Measurements from ENCODE around the gene EXOC3L1.

Gene EXOC3L1

DNA sequence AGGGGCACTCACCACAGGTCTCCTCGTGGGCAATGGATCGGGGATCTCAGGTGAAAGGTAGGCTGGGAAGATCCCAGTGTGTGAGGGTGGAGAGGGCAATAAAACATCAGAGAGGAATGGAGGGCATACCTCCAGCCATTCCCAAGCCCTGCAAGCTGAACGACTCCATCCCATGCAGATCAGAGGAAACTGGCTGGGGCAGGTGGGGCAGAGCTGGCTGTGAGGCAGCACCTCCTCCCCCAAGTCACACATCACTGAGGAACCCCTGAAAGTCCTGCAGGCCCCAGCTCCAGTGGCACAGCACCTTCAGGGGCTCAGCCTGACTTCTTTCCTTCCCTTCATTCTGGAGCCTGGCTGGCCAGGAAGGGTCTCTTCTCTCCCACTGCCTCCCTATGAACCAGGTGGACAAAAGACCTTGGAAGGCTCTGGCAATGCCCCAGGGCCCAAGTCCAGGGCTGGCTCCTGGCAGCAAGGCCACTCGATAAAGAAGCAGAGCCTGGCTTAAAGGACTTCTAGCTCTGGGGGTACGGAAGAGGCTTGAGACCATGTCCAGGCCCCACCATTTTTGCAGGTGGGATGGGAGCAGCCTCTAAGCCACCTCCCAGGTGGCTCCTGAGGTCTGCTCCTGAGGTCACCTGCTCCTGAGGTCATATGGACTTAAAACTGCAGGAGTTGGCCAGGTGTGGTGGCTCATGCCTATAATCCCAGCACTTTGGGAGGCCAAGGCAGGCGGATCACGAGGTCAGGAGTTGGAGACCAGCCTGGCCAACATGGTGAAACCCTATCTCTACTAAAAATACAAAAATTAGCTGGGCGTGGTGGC, 23.5 kb upstream of the EXOC3L1 start:
- DNase-seq (ENCODE audit: low read depth): no peak
- H3K4me3 ChIP-seq (ENCODE audit: low read depth, low read length): no peak overlapping the region
- TF ChIP-seq, protein P1, sequence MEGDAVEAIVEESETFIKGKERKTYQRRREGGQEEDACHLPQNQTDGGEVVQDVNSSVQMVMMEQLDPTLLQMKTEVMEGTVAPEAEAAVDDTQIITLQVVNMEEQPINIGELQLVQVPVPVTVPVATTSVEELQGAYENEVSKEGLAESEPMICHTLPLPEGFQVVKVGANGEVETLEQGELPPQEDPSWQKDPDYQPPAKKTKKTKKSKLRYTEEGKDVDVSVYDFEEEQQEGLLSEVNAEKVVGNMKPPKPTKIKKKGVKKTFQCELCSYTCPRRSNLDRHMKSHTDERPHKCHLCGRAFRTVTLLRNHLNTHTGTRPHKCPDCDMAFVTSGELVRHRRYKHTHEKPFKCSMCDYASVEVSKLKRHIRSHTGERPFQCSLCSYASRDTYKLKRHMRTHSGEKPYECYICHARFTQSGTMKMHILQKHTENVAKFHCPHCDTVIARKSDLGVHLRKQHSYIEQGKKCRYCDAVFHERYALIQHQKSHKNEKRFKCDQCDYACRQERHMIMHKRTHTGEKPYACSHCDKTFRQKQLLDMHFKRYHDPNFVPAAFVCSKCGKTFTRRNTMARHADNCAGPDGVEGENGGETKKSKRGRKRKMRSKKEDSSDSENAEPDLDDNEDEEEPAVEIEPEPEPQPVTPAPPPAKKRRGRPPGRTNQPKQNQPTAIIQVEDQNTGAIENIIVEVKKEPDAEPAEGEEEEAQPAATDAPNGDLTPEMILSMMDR (IDR thresholded peaks at IDR 0.05; ENCODE audit: control insufficient read depth, extremely low read depth, insufficient read depth): no peak

DNA sequence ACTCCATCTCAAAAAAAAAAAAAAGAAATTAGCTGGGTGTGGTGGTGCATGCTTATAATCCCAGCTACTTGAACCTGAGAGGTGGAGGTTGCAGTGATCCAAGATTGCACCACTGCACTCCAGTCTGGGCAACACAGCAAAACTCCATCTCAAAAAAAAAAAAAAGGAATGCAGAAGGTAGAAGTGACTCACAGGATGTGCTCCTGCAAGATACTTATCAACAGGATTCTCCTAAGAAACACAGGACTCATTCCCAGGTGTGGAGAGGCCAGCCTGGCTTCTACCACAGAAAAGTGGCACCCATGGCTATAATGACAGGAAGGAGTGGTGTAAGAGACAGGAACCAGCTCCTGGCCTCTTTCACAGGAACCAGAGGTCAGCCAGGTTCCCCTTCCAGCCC, 22.8 kb upstream of the EXOC3L1 start:
- no peak overlapping the region for H3K4me3 ChIP-seq (ENCODE audit: low read depth, low read length)
- TF ChIP-seq, protein P1 (IDR thresholded peaks at IDR 0.05; ENCODE audit: control insufficient read depth, extremely low read depth, insufficient read depth): no peak
- DNase-seq (ENCODE audit: low read depth): no peak

DNA sequence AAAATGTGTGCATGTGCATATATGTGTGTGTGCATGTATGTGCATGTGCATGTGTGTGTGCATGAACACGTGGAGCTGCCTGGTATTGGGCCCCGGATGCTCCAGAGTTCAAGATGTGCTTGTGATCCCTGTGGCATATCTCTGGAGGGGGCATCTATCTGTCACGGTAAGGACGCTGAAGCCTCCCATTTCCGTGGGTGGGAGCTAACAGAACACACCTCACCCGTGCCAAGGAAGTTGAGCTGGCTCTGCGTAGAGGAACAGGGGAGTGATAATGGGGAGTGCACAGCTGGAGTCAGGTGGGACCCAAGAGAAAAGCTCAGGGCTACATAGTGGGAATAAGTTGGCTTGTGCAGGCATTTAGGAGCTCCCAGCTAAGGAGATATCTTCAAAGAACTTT, 21.7 kb upstream of the EXOC3L1 start:
- TF ChIP-seq, protein P1 (IDR thresholded peaks at IDR 0.05; ENCODE audit: control insufficient read depth, extremely low read depth, insufficient read depth): no peak
- H3K4me3 ChIP-seq (ENCODE audit: low read depth, low read length): no peak overlapping the region
- no peak for DNase-seq (ENCODE audit: low read depth)

DNA sequence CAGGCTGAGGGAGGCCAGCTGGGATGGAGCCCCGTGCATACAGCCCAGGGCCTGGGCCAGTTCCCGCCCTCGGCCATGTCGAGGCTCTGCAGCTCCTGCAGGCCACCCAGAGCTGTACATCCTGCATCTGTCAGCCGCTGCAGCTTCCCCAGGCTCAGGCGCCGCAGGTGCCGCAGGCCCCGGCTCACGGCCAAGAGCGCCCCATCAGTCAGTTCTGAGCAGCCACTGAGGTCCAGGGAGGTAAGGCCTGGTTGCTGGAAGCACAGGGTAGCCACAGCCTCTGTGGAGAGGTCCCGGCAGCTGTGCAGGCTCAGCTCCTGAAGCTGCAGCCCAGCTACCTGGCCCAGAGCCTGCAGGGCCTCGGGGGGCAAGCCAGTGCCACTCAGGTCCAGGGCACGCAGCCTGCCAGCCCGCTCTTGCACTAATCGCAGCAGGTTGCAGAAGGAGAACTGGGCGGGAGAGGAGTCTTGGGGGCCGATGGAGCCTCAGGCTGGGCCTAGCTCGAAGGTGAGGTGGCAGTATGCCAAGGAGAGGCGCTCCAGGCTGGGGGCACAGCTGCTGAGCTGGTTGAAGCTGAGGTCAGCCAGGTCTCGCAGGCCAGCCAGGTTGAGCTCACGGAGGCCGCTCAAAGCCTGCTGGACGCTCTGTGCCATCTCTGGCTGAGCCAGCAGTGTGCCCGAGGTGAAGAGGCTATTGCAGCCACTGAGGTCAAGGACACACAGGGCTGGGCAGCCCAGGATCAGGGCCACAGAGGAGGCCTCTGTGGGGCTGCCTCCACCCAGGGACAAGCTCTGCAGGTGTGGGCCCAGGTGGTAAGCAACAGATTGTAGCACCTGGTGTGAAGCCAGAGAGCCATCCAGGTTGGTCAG, 20.4 kb upstream of the EXOC3L1 start:
- TF ChIP-seq, protein P1 (IDR thresholded peaks at IDR 0.05; ENCODE audit: control insufficient read depth, extremely low read depth, insufficient read depth): no peak
- no peak overlapping the region for H3K4me3 ChIP-seq (ENCODE audit: low read depth, low read length)
- DNase-seq (ENCODE audit: low read depth): no peak

DNA sequence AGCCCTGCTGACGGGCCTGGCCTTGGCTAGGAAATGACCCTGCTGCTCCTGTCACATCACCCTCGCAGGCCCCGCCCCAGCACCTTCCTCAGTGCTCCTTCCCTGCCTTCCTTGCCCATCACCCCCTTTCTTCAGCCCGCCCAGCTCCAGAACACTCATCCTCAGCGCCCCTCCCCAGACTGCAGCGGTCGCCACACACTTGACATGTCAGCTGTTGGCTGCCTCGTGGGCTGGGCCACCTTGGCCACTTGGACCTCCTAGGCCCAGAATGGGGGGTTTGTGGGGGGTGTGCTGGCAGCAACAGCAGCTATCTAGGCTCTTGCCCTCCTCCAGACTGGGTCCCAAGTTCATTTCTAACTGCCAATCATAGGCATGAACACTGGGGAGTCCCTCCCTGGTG, 19.6 kb upstream of the EXOC3L1 start:
- H3K4me3 ChIP-seq (ENCODE audit: low read depth, low read length): no peak overlapping the region
- TF ChIP-seq, protein P1 (IDR thresholded peaks at IDR 0.05; ENCODE audit: control insufficient read depth, extremely low read depth, insufficient read depth): no peak
- DNase-seq (ENCODE audit: low read depth): no peak

DNA sequence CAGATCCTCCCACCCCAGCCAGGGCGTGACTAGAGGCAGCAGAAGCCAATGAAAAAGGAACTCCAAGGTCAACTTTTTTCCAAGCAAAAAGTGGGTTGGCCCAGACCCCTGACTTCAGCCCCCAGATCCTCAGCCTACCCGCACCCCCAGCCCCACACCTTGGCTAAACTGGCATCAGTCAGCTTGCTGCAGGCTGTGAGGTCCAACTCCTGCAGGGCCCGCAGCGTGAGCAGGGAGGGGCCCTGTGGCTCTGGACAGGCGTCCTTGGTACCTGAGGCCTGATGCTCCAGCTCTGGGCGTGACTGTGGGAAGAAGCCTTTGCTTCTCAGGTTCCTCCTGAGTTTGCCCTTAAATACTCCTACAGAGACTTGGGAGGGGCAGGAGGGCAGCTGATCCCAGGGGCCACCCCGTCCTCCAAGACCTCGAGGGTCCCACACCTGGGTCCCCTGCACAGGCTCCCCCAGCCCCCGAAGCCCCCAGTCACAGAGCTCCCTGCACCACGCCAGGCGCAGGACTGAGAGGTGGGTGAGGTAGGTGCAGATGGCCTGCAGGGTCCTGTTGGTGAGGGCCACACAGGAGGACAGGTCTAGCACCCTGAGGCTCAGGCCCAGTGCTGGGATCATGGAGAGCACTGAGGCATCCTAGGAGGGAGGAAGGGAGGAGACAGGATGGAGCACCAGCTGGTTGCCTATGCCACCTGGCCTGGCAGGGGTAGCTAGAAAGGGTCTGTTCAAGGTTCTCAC, 18.4 kb upstream of the EXOC3L1 start:
- DNase-seq (ENCODE audit: low read depth): no peak
- TF ChIP-seq, protein P1 (IDR thresholded peaks at IDR 0.05; ENCODE audit: control insufficient read depth, extremely low read depth, insufficient read depth): no peak
- no peak overlapping the region for H3K4me3 ChIP-seq (ENCODE audit: low read depth, low read length)
